ENCODE data around the gene EBF3.

Gene EBF3

GRCh38 chr10:130003166-130003565 is 39.1 kb upstream of the EBF3 start:
- DNase-seq (ENCODE audit: low read depth, low spot score): no peak
- H3K4me3 ChIP-seq (ENCODE audit: low read depth, low read length): no peak overlapping the region
- no peak for TF ChIP-seq CTCF (IDR thresholded peaks at IDR 0.05; ENCODE audit: low read depth, low read length)
- in situ Hi-C loops (cut with HindIII; ENCODE audit: low sequenced_read_pairs): no loop called here

DNA sequence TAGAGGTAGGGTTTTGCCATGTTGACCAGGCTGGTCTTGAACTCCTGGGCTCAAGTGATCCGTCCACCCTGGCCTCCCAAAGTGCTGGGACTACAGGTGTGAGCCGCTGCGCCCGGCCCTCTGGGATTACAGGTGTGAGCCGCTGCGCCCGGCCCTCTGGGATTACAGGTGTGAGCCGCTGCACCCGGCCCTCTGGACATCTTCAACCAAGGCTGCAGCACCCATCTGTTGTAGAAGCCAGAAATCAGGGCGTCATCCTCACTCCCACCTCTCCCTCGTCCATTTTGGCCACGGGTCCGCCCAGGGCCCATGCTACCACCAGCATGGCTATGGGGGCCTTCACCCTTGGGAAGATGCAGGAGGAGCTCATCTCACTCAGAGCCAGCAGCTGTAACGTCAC is 38.5 kb upstream of the EBF3 start:
- DNase-seq (ENCODE audit: low read depth, low spot score): no peak
- in situ Hi-C loops (cut with HindIII; ENCODE audit: low sequenced_read_pairs): no loop called here
- H3K4me3 ChIP-seq (ENCODE audit: low read depth, low read length): no peak overlapping the region
- no peak for TF ChIP-seq CTCF (IDR thresholded peaks at IDR 0.05; ENCODE audit: low read depth, low read length)

GRCh38 chr10:130000918-130001317 is 36.8 kb upstream of the EBF3 start:
- no peak for DNase-seq (ENCODE audit: low read depth, low spot score)
- in situ Hi-C loops (cut with HindIII; ENCODE audit: low sequenced_read_pairs): no loop called here

DNA sequence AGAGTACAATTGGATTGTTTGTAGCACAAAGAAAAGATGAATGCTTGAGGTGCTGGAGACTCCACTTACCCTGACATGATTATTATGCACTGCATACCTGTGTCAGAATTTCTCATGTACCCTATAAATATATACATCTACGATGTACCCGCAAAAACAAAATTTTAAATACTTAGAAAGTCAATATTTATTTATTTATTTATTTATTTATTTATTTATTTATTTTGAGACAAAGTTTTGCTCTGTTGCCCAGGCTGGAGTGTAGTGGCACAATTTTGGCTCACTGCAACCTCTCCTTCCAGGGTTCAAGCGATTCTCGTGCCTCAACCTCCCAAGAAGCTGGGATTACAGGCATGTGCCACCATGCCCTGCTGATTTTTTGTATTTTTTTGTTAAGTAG is 35.1 kb upstream of the EBF3 start:
- in situ Hi-C loops (cut with HindIII; ENCODE audit: low sequenced_read_pairs): no loop called here
- no peak for DNase-seq (ENCODE audit: low read depth, low spot score)
- H3K4me3 ChIP-seq (ENCODE audit: low read depth, low read length): no peak overlapping the region
- TF ChIP-seq CTCF (IDR thresholded peaks at IDR 0.05; ENCODE audit: low read depth, low read length): no peak

More at GRCh38 chr10:130000918-130001317, 36.8 kb upstream of the EBF3 start:
- no peak overlapping the region for H3K4me3 ChIP-seq (ENCODE audit: low read depth, low read length)
- no peak for TF ChIP-seq CTCF (IDR thresholded peaks at IDR 0.05; ENCODE audit: low read depth, low read length)

DNA sequence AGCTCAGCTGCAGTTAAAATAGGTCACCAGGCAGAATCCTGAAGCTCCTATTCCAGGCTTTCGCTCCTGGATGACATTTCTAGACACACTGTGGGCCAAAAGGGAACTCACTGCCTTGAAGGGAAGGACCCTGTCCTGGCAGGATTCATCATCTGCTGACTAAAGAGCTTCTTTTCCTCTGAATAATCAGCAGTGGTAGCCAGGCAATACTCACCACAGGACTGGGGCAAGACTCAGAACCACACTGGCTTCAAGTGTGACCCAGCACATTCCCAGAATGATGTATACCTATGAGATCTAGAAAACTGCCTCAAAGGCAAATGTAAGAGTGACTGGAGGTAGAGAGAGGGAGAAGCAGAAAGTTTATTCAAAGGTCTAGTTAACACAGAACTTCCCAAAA is 29.5 kb upstream of the EBF3 start:
- in situ Hi-C loops (cut with HindIII; ENCODE audit: low sequenced_read_pairs): no loop called here

GRCh38 chr10:129992356-129992755 is 28.3 kb upstream of the EBF3 start:
- DNase-seq (ENCODE audit: low read depth, low spot score): no peak
- H3K4me3 ChIP-seq (ENCODE audit: low read depth, low read length): no peak overlapping the region
- in situ Hi-C loops (cut with HindIII; ENCODE audit: low sequenced_read_pairs): no loop called here
- TF ChIP-seq CTCF (IDR thresholded peaks at IDR 0.05; ENCODE audit: low read depth, low read length): no peak

More for the DNA sequence above, 29.5 kb upstream of the EBF3 start:
- no peak for DNase-seq (ENCODE audit: low read depth, low spot score)
- TF ChIP-seq CTCF (IDR thresholded peaks at IDR 0.05; ENCODE audit: low read depth, low read length): no peak
- no peak overlapping the region for H3K4me3 ChIP-seq (ENCODE audit: low read depth, low read length)

DNA sequence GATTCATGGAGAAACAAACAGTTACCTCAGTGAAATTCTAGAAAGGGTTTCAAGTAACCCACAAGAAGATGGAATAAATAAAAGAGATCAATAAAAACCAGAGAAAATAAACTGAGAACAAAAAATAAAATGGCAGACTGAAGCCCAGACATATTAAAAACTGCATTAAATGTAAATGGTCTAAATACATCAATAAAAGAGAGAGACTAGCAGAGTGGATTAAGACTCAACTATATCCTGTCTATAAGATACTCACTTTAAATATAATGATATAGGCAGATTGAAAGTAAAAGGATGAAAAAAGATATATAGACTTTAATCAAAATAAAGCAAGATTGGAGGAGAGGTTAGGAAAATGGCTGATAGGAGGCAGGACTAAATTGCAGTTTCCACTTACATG is 18.8 kb upstream of the EBF3 start:
- no peak for DNase-seq (ENCODE audit: low read depth, low spot score)
- in situ Hi-C loops (cut with HindIII; ENCODE audit: low sequenced_read_pairs): no loop called here
- H3K4me3 ChIP-seq (ENCODE audit: low read depth, low read length): no peak overlapping the region
- TF ChIP-seq CTCF (IDR thresholded peaks at IDR 0.05; ENCODE audit: low read depth, low read length): no peak

Data from astrocyte of the spinal cord (primary cell).